BE2C (cell line): ENCODE results near the gene LAMA1.

ENCODE experiments used
- DNase-seq: peaks from one replicate; pipeline ENCODE4 v3.0.0-alpha.2; 2020
- H3K27me3 ChIP-seq: fragments of 250-450 bp; sonication (Bioruptor Pico); 2 replicates; pipeline ENCODE4 v1.5.1; 2020; ENCODE audit warnings: mild to moderate bottlenecking
- H3K36me3 ChIP-seq: fragments of 250-450 bp; sonication (Bioruptor Pico); 2 replicates; pipeline ENCODE4 v1.5.1; 2020; ENCODE audit warnings: mild to moderate bottlenecking
- H3K4me1 ChIP-seq: fragments of 250-450 bp; sonication (Bioruptor Pico); 2 replicates; pipeline ENCODE4 v1.5.1; 2020
- H3K4me3 ChIP-seq: 2 replicates; pipeline ENCODE4 v1.5.1; 2011; ENCODE audit warnings: low read depth, low read length
- H3K9me3 ChIP-seq: fragments of 250-450 bp; sonication (Bioruptor Pico); 2 replicates; pipeline ENCODE4 v1.5.1; 2020
- CTCF ChIP-seq: IDR thresholded peaks from 2 replicates; pipeline ENCODE4 v1.5.1; 2012; ENCODE audit warnings: mild to moderate bottlenecking, low read depth, low read length

LAMA1 gene

DNA sequence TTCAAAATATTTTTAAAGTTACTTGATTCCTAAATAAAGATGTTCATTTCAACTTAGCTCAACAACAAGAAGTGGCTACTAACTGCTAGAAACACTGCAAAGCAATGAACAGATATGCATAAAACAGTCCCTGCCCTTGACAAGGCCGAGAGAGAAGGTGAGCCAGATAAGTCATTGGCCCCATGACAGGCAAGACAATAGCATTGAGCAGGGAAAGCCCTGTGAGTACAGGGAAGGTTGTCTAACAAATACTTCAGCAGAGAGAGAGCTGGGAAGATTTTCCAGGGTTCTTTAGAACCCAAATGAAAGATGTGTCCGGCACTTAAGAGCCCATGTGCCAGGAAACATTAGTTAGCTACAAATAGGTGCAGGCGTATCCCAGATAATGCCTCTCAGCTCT lies 4.7 kb downstream of the LAMA1 start:
- no peaks in the 10 kb centered on the region for H3K36me3 ChIP-seq
- H3K9me3 ChIP-seq, result no peaks in the 10 kb centered on the region
- H3K27me3 ChIP-seq, result peaks cover 7% of the 10 kb centered on the region
- TF ChIP-seq CTCF, result no peak
- DNase-seq, result no peak
- no peaks in the 10 kb centered on the region for H3K4me1 ChIP-seq
- no peak overlapping the region for H3K4me3 ChIP-seq

- Histone ChIP-seq H3K27me3 (no peaks in the 10 kb centered on the region), H3K4me1 (no peaks in the 10 kb centered on the region), H3K9me3 (no peaks in the 10 kb centered on the region), H3K4me3 (no peak overlapping the region), H3K36me3 (no peaks in the 10 kb centered on the region)
- no peak for TF ChIP-seq CTCF
- no peak for DNase-seq
Observed at GRCh38 chr18:7111134-7111533, 6.5 kb downstream of the LAMA1 start.

DNA sequence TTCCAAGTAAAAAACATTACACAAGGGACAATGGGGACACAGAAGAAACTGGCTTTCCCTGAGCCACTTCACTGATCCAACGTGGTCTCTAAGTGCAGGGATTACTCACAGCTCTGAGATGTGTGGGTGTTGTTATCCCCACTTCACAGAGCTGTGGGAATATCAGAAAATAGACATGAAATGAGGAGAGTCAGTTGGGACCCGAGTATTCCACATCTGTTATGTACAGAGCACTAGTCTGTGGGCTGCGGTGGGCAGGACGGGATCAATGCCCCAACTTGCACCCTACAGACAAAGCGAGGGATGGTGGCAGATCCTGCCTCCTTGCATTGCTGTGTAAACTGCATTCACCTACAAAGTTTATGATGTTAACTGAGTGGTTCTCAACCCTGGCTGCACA lies 11.7 kb downstream of the LAMA1 start:
- Histone ChIP-seq H3K4me3 (no peak overlapping the region), H3K27me3 (no peaks in the 10 kb centered on the region), H3K4me1 (no peaks in the 10 kb centered on the region), H3K9me3 (no peaks in the 10 kb centered on the region), H3K36me3 (no peaks in the 10 kb centered on the region)
- TF ChIP-seq CTCF, result no peak
- DNase-seq, result no peak

DNA sequence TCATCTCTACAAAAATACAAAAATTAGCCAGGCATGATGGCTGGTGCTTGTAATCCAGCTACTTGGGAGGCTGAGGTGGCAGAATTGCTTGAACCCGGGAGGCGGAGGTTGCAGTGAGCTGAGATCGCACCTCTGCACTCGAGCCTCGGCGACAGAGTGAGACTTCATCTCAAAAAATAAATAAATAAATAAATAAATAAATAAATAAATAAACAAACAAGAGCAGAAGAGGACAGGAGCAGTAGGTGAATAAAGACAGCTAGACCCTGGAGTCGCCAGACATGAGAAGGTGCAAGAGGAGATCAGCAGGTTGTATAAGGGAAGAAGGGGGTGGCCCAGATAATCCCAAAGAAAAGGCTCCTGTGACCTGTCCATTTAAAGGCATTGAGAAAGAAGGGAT lies 12.3 kb downstream of the LAMA1 start:
- Histone ChIP-seq H3K4me1 (no peaks in the 10 kb centered on the region), H3K36me3 (no peaks in the 10 kb centered on the region), H3K9me3 (no peaks in the 10 kb centered on the region), H3K27me3 (no peaks in the 10 kb centered on the region), H3K4me3 (no peak overlapping the region)
- no peak for TF ChIP-seq CTCF
- no peak for DNase-seq

GRCh38 chr18:7104649-7105048 lies 12.9 kb downstream of the LAMA1 start:
- Histone ChIP-seq H3K27me3 (no peaks in the 10 kb centered on the region), H3K36me3 (no peaks in the 10 kb centered on the region), H3K4me1 (no peaks in the 10 kb centered on the region), H3K9me3 (no peaks in the 10 kb centered on the region), H3K4me3 (no peak overlapping the region)
- no peak for TF ChIP-seq CTCF
- DNase-seq, result no peak

GRCh38 chr18:7102131-7102530 lies 15.5 kb downstream of the LAMA1 start:
- H3K27me3 ChIP-seq, result no peaks in the 10 kb centered on the region
- H3K9me3 ChIP-seq, result no peaks in the 10 kb centered on the region
- DNase-seq, result no peak
- no peak for TF ChIP-seq CTCF
- H3K4me3 ChIP-seq, result no peak overlapping the region
- no peaks in the 10 kb centered on the region for H3K4me1 ChIP-seq
- H3K36me3 ChIP-seq, result no peaks in the 10 kb centered on the region
